Measurements from ENCODE around the gene CHCHD4. TPM values are rescaled to one million over a fixed set of nuclear protein-coding genes. Genes with fewer than 3 reads are reported as not detected.

The CHCHD4 gene
- total and polyA plus RNA-seq, 2 of the 8 experiments (the other 6 are each of a cell fraction or from before 2014, with no cell fraction given) = 15.0 to 22.3 TPM

- H4K5ac ChIP-seq (ENCODE audit: insufficient read length, low read depth, low read length) = no peak overlapping the region
- ChIA-PET CTCF (ENCODE audit: partially characterized antibody) (interaction anchor here (0.6 to 1.0 kb wide), 3 partner anchors 20 to 327 kb away, joined by 3 read pairs; no protein-coding TSS in a partner anchor), POLR2A (ENCODE audit: partially characterized antibody) (interaction anchor here (0.9 to 6.2 kb wide), 3 partner anchors 10 to 37 kb away, joined by 3 to 32 read pairs (median 3); partner anchors contain the start of genes CHCHD4, LSM3, TMEM43 and XPC)
- peaks cover 2 to 10% of the 10 kb centered on the region in 2 experiments for H4K20me1 ChIP-seq (replicated peaks in 1 of 2; ENCODE audit: control insufficient read depth in 1 of 2, insufficient read depth in 2 of 2, low read length in 2 of 2)
- no peak overlapping the region for H3K4me3 ChIP-seq (ENCODE audit: extremely low read depth in 1 of 4, insufficient read depth in 2 of 4, low read depth in 3 of 4, low read length in 4 of 4)
- no peak overlapping the region for H2BK5ac ChIP-seq (ENCODE audit: low read depth, low read length)
- no peak overlapping the region for H2BK120ac ChIP-seq (replicated peaks; ENCODE audit: low read depth, low read length)
- no peak overlapping the region for H3K18ac ChIP-seq (ENCODE audit: extremely low read depth, low read length)
- H3K4me1 ChIP-seq (replicated peaks in 1 of 4; ENCODE audit: control insufficient read depth in 3 of 4, insufficient read depth in 4 of 4, low read length in 3 of 4) = no peaks in the 10 kb centered on the region; a peak in 3 of 7 replicates
- H3K9me3 ChIP-seq (ENCODE audit: insufficient read depth in 2 of 2, low read depth in 1 of 2, low read length in 1 of 2) = no peaks in the 10 kb centered on the region
- no peak for DNase-seq (ENCODE audit: low read depth in 1 of 2, low spot score in 2 of 2)
- no peak overlapping the region for H3K23ac ChIP-seq (ENCODE audit: insufficient read length)
- no peak overlapping the region for H2BK20ac ChIP-seq (ENCODE audit: low read length)
- no peak overlapping the region for H3K9ac ChIP-seq (replicated peaks in 1 of 4; ENCODE audit: extremely low read depth in 1 of 4, low read depth in 3 of 4, low read length in 3 of 4)
- no peak overlapping the region for H4K8ac ChIP-seq (ENCODE audit: extremely low read depth, insufficient read depth, low read length)
- no peak overlapping the region for H2BK15ac ChIP-seq (ENCODE audit: low read length)
- no peaks in the 10 kb centered on the region for H3K79me1 ChIP-seq (ENCODE audit: low read depth, low read length)
- no peaks in the 10 kb centered on the region for H3K27me3 ChIP-seq (replicated peaks in 1 of 4; ENCODE audit: control insufficient read depth in 3 of 4, extremely low read depth in 1 of 4, insufficient read depth in 3 of 4, low read length in 3 of 4)
- H3K56ac ChIP-seq (replicated peaks; ENCODE audit: insufficient read length, low read depth, low read length) = no peak overlapping the region
- H2BK12ac ChIP-seq (ENCODE audit: low read depth, low read length) = no peak overlapping the region
- H3K27ac ChIP-seq (ENCODE audit: low read depth, low read length) = no peak overlapping the region; the same call in 1 of the 2 replicates
- H2AFZ ChIP-seq (ENCODE audit: low read length) = no peak overlapping the region
- H2AK5ac ChIP-seq (ENCODE audit: low read depth, low read length) = no peak overlapping the region
- H3K23me2 ChIP-seq (ENCODE audit: low read depth, low read length) = no peaks in the 10 kb centered on the region
- H3K14ac ChIP-seq (ENCODE audit: insufficient read length) = no peak overlapping the region
- no peak for FAIRE-seq
- no peaks in the 10 kb centered on the region for H3K79me2 ChIP-seq (ENCODE audit: control insufficient read depth in 1 of 2, insufficient read depth in 2 of 2, low read length in 2 of 2)
- no peak overlapping the region for H4K91ac ChIP-seq (replicated peaks; ENCODE audit: insufficient read length, low read length)
- H3K4ac ChIP-seq (replicated peaks; ENCODE audit: insufficient read length, low read depth, low read length) = no peak overlapping the region
- no peak overlapping the region for H3K4me2 ChIP-seq (ENCODE audit: insufficient read depth in 1 of 2, low read depth in 2 of 2, low read length in 2 of 2)
- WGBS, 2 experiments (ENCODE audit: extremely low coverage in 1 of 2, insufficient coverage in 1 of 2, insufficient read length in 1 of 2, insufficient replicate concordance in 2 of 2, low coverage in 1 of 2, low lambda C conversion rate in 2 of 2, missing lambda C conversion rate in 1 of 2) = 76% methylated on average over 2 of the region's 2 CpGs; no CpG with 5 or more reads in 1 of the 2 experiments
- H3K36me3 ChIP-seq (ENCODE audit: control insufficient read depth in 2 of 4, insufficient read depth in 4 of 4, low read length in 3 of 4) = peaks cover 0 to 8% (median 6%) of the 10 kb centered on the region in 4 experiments; a peak in 5 of 8 replicates
- no peak for TF ChIP-seq HDAC6 (IDR thresholded peaks at IDR 0.05; ENCODE audit: low read depth, low read length)
- no peak for TF ChIP-seq EP300 (IDR thresholded peaks at IDR 0.05; ENCODE audit: borderline replicate concordance in 1 of 2, low read depth in 2 of 2, low read length in 2 of 2)
Measured at GRCh38 chr3:14141144-14141543, 16.5 kb upstream of the CHCHD4 start.

Data from H1 (cell line).